ENCODE data around the gene GARIN5B. TPM values are rescaled to one million over a fixed set of nuclear protein-coding genes. Genes with fewer than 3 reads are reported as not detected.

GARIN5B gene
- total and polyA plus RNA-seq, 2 of the 13 experiments (the other 11 are each of a cell fraction or from before 2014, with no cell fraction given) = not detected

DNA sequence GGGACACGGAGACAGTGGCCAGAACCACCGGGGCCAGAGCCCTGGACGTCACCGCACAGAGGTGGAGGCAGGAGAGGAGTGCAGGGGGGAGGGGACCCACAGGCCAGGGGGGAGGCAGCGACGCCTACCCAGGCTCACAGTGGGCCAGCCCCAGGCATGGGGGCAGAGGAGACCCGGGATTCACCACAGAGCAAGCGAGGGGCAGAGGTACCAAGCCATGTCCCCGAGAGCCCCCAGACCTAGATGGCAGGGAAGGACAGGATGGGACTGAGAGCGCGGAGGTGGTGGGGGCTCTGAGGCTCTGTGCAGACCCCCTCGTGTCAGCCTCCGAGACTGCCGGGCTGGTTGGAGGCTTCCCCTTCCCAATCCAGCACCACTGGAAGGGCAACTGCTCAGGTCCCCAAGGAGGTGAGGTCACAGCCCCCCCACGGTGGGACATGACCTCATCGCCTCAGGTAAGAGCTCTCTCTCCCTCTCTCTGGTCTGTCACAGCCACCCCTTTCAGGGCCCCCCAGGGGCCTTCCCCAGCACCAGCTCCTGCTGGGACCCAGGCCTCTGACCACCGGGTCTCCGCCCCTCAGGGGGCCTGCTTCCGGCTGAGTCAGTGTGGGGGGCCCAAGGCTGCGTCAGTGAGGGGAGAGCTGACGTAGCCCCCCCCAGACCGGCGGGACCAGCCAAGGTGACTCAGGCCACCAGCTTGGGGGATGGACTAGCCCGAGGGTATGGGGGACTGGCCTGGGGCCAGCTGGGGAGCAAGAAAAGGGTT is 9.4 kb upstream of the GARIN5B start:
- H3K27ac ChIP-seq (ENCODE audit: extremely low read length, insufficient read depth, low read length) = no peak overlapping the region
- peaks cover 74% of the 10 kb centered on the region for H3K4me1 ChIP-seq (ENCODE audit: insufficient read depth, low read length)
- ChIA-PET CTCF (ENCODE audit: low intra/inter-chr PET ratio, low total read pairs) (no interaction called here), POLR2A (interaction anchor here (0.7 to 1.0 kb wide), 4 partner anchors 12 to 33 kb away, joined by 3 to 4 read pairs (median 3); partner anchors contain the start of gene KMT5C)
- H4K20me1 ChIP-seq (ENCODE audit: insufficient read depth, low read length) = no peaks in the 10 kb centered on the region
- ATAC-seq = no peak
- no TSS peak for BruUV-seq (replicated peaks)
- no peaks in the 10 kb centered on the region for H3K79me2 ChIP-seq (ENCODE audit: insufficient read depth, low read length)
- DNase-seq (ENCODE audit: low spot score) = peak; percentile 26
- peak overlapping the region; percentile 49; the same call in 1 of the 2 replicates for H3K4me2 ChIP-seq (ENCODE audit: low read depth, low read length)
- 0 out of 2 replicates have a peak overlapping the region, but pooled peaks have one; percentile 8 for H3K9ac ChIP-seq (ENCODE audit: insufficient read depth, low read depth, low read length)
- no peak overlapping the region for H2AFZ ChIP-seq (ENCODE audit: low read length)
- in situ Hi-C loops (cut with HindIII; ENCODE audit: extremely low pct_ligation_motif_present, low pct_unique_long_range_greater_than_20kb) (no loop called here), intact Hi-C loops (cut with micrococcal nuclease; ENCODE audit: unreplicated experiment) (no loop called here)
- H3K4me3 ChIP-seq (replicated peaks in 1 of 3; ENCODE audit: insufficient read depth in 1 of 3, low read depth in 2 of 3, low read length in 3 of 3) = peak overlapping the region in 1 of 3 experiments; percentile 70; a peak in 2 of 6 replicates
- no peaks in the 10 kb centered on the region for H3K9me3 ChIP-seq (ENCODE audit: low read length)
- WGBS (ENCODE audit: low lambda C conversion rate) = 27% methylated on average over 15 of the region's 24 CpGs
- no peaks in the 10 kb centered on the region for H3K36me3 ChIP-seq (replicated peaks in 1 of 2; ENCODE audit: control insufficient read depth in 1 of 2, insufficient read depth in 2 of 2, low read length in 2 of 2)
- H3K27me3 ChIP-seq (ENCODE audit: control insufficient read depth in 1 of 2, insufficient read depth in 2 of 2, low read length in 2 of 2) = peaks cover 7 to 37% of the 10 kb centered on the region in 2 experiments; a peak in 4 of 5 replicates
- FAIRE-seq = no peak
- TF ChIP-seq, protein P1, sequence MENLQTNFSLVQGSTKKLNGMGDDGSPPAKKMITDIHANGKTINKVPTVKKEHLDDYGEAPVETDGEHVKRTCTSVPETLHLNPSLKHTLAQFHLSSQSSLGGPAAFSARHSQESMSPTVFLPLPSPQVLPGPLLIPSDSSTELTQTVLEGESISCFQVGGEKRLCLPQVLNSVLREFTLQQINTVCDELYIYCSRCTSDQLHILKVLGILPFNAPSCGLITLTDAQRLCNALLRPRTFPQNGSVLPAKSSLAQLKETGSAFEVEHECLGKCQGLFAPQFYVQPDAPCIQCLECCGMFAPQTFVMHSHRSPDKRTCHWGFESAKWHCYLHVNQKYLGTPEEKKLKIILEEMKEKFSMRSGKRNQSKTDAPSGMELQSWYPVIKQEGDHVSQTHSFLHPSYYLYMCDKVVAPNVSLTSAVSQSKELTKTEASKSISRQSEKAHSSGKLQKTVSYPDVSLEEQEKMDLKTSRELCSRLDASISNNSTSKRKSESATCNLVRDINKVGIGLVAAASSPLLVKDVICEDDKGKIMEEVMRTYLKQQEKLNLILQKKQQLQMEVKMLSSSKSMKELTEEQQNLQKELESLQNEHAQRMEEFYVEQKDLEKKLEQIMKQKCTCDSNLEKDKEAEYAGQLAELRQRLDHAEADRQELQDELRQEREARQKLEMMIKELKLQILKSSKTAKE (CRISPR knock-in tag; IDR thresholded peaks at IDR 0.05; ENCODE audit: borderline replicate concordance) = no peak
- TF ChIP-seq, protein P2, sequence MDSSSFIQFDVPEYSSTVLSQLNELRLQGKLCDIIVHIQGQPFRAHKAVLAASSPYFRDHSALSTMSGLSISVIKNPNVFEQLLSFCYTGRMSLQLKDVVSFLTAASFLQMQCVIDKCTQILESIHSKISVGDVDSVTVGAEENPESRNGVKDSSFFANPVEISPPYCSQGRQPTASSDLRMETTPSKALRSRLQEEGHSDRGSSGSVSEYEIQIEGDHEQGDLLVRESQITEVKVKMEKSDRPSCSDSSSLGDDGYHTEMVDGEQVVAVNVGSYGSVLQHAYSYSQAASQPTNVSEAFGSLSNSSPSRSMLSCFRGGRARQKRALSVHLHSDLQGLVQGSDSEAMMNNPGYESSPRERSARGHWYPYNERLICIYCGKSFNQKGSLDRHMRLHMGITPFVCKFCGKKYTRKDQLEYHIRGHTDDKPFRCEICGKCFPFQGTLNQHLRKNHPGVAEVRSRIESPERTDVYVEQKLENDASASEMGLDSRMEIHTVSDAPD (CRISPR knock-in tag; IDR thresholded peaks at IDR 0.05) = no peak
- no peak for TF ChIP-seq RCOR2 (CRISPR knock-in tag; IDR thresholded peaks at IDR 0.05)
- no peak for TF ChIP-seq MBNL3 (CRISPR knock-in tag; conservative IDR thresholded peaks at IDR 0.05)
- TF ChIP-seq KDM3A (CRISPR knock-in tag; IDR thresholded peaks at IDR 0.05; ENCODE audit: low read depth) = no peak
- no peak for TF ChIP-seq FOXA1 (IDR thresholded peaks at IDR 0.05)
- TF ChIP-seq FOXA1 (CRISPR knock-in tag; IDR thresholded peaks at IDR 0.05) = no peak
- TF ChIP-seq ESRRA (CRISPR knock-in tag; IDR thresholded peaks at IDR 0.05; ENCODE audit: low read depth) = no peak
- TF ChIP-seq PHF21A (CRISPR knock-in tag; IDR thresholded peaks at IDR 0.05) = no peak
- TF ChIP-seq ZBTB7A (CRISPR knock-in tag; IDR thresholded peaks at IDR 0.05) = no peak
- no peak for TF ChIP-seq SP4 (CRISPR knock-in tag; IDR thresholded peaks at IDR 0.05)
- no peak for TF ChIP-seq ZFP36L1 (CRISPR knock-in tag; IDR thresholded peaks at IDR 0.05)
- TF ChIP-seq, protein P3, sequence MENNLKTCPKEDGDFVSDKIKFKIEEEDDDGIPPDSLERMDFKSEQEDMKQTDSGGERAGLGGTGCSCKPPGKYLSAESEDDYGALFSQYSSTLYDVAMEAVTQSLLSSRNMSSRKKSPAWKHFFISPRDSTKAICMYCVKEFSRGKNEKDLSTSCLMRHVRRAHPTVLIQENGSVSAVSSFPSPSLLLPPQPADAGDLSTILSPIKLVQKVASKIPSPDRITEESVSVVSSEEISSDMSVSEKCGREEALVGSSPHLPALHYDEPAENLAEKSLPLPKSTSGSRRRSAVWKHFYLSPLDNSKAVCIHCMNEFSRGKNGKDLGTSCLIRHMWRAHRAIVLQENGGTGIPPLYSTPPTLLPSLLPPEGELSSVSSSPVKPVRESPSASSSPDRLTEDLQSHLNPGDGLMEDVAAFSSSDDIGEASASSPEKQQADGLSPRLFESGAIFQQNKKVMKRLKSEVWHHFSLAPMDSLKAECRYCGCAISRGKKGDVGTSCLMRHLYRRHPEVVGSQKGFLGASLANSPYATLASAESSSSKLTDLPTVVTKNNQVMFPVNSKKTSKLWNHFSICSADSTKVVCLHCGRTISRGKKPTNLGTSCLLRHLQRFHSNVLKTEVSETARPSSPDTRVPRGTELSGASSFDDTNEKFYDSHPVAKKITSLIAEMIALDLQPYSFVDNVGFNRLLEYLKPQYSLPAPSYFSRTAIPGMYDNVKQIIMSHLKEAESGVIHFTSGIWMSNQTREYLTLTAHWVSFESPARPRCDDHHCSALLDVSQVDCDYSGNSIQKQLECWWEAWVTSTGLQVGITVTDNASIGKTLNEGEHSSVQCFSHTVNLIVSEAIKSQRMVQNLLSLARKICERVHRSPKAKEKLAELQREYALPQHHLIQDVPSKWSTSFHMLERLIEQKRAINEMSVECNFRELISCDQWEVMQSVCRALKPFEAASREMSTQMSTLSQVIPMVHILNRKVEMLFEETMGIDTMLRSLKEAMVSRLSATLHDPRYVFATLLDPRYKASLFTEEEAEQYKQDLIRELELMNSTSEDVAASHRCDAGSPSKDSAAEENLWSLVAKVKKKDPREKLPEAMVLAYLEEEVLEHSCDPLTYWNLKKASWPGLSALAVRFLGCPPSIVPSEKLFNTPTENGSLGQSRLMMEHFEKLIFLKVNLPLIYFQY (CRISPR knock-in tag; IDR thresholded peaks at IDR 0.05; ENCODE audit: borderline replicate concordance) = peak; percentile 14; the same call in 1 of the 2 replicates
- TF ChIP-seq, protein P4, sequence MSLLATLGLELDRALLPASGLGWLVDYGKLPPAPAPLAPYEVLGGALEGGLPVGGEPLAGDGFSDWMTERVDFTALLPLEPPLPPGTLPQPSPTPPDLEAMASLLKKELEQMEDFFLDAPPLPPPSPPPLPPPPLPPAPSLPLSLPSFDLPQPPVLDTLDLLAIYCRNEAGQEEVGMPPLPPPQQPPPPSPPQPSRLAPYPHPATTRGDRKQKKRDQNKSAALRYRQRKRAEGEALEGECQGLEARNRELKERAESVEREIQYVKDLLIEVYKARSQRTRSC (CRISPR knock-in tag; IDR thresholded peaks at IDR 0.05; ENCODE audit: low read depth) = no peak
- TF ChIP-seq MTF2 (CRISPR knock-in tag; IDR thresholded peaks at IDR 0.05; ENCODE audit: borderline replicate concordance) = no peak
- no peak for TF ChIP-seq ZNF674 (CRISPR knock-in tag; IDR thresholded peaks at IDR 0.05; ENCODE audit: low read depth)
